WTC11 (cell line): Measurements from ENCODE around the gene PIP4K2A. TPM values are rescaled to one million over a fixed set of nuclear protein-coding genes. Genes with fewer than 3 reads are reported as not detected.

Source experiments
- ATAC-seq: fragments of 200-7000 bp; cut with Tn5 transposase; 2 replicates; pipeline ENCODE4 v1.10.0; 2021; ENCODE audit warnings: mild to moderate bottlenecking, moderate library complexity
- CTCF ChIA-PET: fragments of 300-600 bp; sonication (Branson Sonifier 250); formaldehyde crosslinking; loops from one replicate; lab custom pipeline; 2021; ENCODE audit warnings: antibody characterized with exemption; lab: Charles Lee
- POLR2A ChIA-PET: fragments of 350-600 bp; sonication (Branson Sonifier 250); formaldehyde crosslinking; loops from one replicate; lab custom pipeline; 2021; ENCODE audit warnings: antibody characterized with exemption; lab: Charles Lee
- DNase-seq: peaks from one replicate; pipeline ENCODE4 v3.0.0; 2021; ENCODE audit warnings: low spot score
- H3K27ac Mint-ChIP-seq: 2 replicates; pipeline ENCODE4 v1.8.0; 2021; ENCODE audit warnings: mixed read lengths
- H3K27me3 Mint-ChIP-seq: 2 replicates; pipeline ENCODE4 v1.8.0; 2021; ENCODE audit warnings: low read depth, mild to moderate bottlenecking, moderate library complexity, mixed read lengths
- H3K36me3 Mint-ChIP-seq: 2 replicates; pipeline ENCODE4 v1.8.0; 2021; ENCODE audit warnings: mixed read lengths
- H3K4me1 Mint-ChIP-seq: 2 replicates; pipeline ENCODE4 v1.8.0; 2022; ENCODE audit warnings: mixed read lengths
- H3K4me3 Mint-ChIP-seq: 2 replicates; pipeline ENCODE4 v1.8.0; 2021; ENCODE audit warnings: mild to moderate bottlenecking, moderate library complexity, mixed read lengths
- H3K9me3 Mint-ChIP-seq: 2 replicates; pipeline ENCODE4 v1.8.0; 2021; ENCODE audit warnings: mixed read lengths
- AR ChIP-seq: fragments of 250-450 bp; sonication (Bioruptor Pico); IDR thresholded peaks from 2 replicates; pipeline ENCODE4 v1.9.0; 2021; ENCODE audit warnings: mild to moderate bottlenecking
- ARID4B ChIP-seq: sonication (generic); formaldehyde crosslinking; IDR thresholded peaks from 2 replicates; pipeline ENCODE4 v1.8.0; 2023; ENCODE audit warnings: missing genetic modification reagents, mild to moderate bottlenecking, borderline replicate concordance
- ATF1 ChIP-seq: sonication (generic); formaldehyde crosslinking; IDR thresholded peaks from 2 replicates; pipeline ENCODE4 v1.8.1; 2023; ENCODE audit warnings: mild to moderate bottlenecking, moderate library complexity, missing genetic modification reagents
- CDX4 ChIP-seq: fragments of 250-450 bp; sonication (Bioruptor Pico); IDR thresholded peaks from 2 replicates; pipeline ENCODE4 v1.9.0; 2021; ENCODE audit warnings: moderate library complexity, mild to moderate bottlenecking, inconsistent platforms, borderline replicate concordance
- E2F4 ChIP-seq: sonication (generic); formaldehyde crosslinking; IDR thresholded peaks from 2 replicates; pipeline ENCODE4 v1.8.1; 2022; ENCODE audit warnings: low read depth, mild to moderate bottlenecking, moderate library complexity, missing genetic modification reagents, borderline replicate concordance
- JUN ChIP-seq: sonication (generic); formaldehyde crosslinking; IDR thresholded peaks from 2 replicates; pipeline ENCODE4 v1.8.0; 2023; ENCODE audit warnings: mild to moderate bottlenecking, missing genetic modification reagents
- MAX ChIP-seq: sonication (generic); formaldehyde crosslinking; IDR thresholded peaks from 2 replicates; pipeline ENCODE4 v1.8.0; 2022; ENCODE audit warnings: mild to moderate bottlenecking, missing genetic modification reagents
- MLX ChIP-seq: sonication (generic); formaldehyde crosslinking; IDR thresholded peaks from 2 replicates; pipeline ENCODE4 v1.8.1; 2023; ENCODE audit warnings: mild to moderate bottlenecking, missing genetic modification reagents, moderate library complexity
- NFYB ChIP-seq: sonication (generic); formaldehyde crosslinking; conservative IDR thresholded peaks from 2 replicates; pipeline ENCODE4 v1.8.0; 2022; ENCODE audit warnings: low read depth, missing genetic modification reagents
- PRDM15 ChIP-seq: sonication (generic); formaldehyde crosslinking; IDR thresholded peaks from 2 replicates; pipeline ENCODE4 v1.8.0; 2022; ENCODE audit warnings: missing genetic modification reagents
- SMAD4 ChIP-seq: sonication (generic); formaldehyde crosslinking; IDR thresholded peaks from 2 replicates; pipeline ENCODE4 v1.8.0; 2022; ENCODE audit warnings: mild to moderate bottlenecking, missing genetic modification reagents
- TEAD1 ChIP-seq: sonication (generic); formaldehyde crosslinking; IDR thresholded peaks from 2 replicates; pipeline ENCODE4 v1.8.0; 2022; ENCODE audit warnings: mild to moderate bottlenecking, missing genetic modification reagents
- ZNF416 ChIP-seq: fragments of 250-450 bp; sonication (Bioruptor Pico); IDR thresholded peaks from 2 replicates; pipeline ENCODE4 v1.9.0; 2021; ENCODE audit warnings: mild to moderate bottlenecking, inconsistent platforms
- ZNF512 ChIP-seq: sonication (generic); formaldehyde crosslinking; IDR thresholded peaks from 2 replicates; pipeline ENCODE4 v1.8.1; 2022; ENCODE audit warnings: missing genetic modification reagents, borderline replicate concordance
- ZNF671 ChIP-seq: fragments of 250-450 bp; sonication (Bioruptor Pico); IDR thresholded peaks from 2 replicates; pipeline ENCODE4 v1.8.0; 2021; ENCODE audit warnings: mild to moderate bottlenecking
- total RNA-seq: library from RNA; stranded (reverse); gene quantifications from 3 replicates; pipeline ENCODE4 v1.2.3, GENCODE V29; 2021

Gene PIP4K2A
- total RNA-seq, 1 experiment from 2014 or later = 47.5 TPM

- ATAC-seq (no peak), DNase-seq (no peak)
- Mint-ChIP-seq H3K4me1 (peaks cover 38% of the 10 kb centered on the region), H3K4me3 (no peak overlapping the region), H3K9me3 (no peaks in the 10 kb centered on the region; the same call in 1 of the 2 replicates), H3K36me3 (peaks cover 14% of the 10 kb centered on the region), H3K27me3 (no peaks in the 10 kb centered on the region), H3K27ac (no peak overlapping the region)
- POLR2A ChIA-PET = no interaction called here
- CTCF ChIA-PET = no interaction called here
- TF ChIP-seq ZNF512 (CRISPR knock-in tag) (no peak), CDX4 (CRISPR knock-in tag) (no peak), E2F4 (CRISPR knock-in tag) (no peak), ATF1 (CRISPR knock-in tag) (no peak), SMAD4 (no peak), JUN (no peak), NFYB (CRISPR knock-in tag) (no peak), ZNF416 (CRISPR knock-in tag) (no peak), TEAD1 (CRISPR knock-in tag) (no peak), PRDM15 (CRISPR knock-in tag) (no peak), AR (no peak), ARID4B (CRISPR knock-in tag) (no peak), MLX (CRISPR knock-in tag) (no peak), MAX (CRISPR knock-in tag) (no peak), ZNF671 (CRISPR knock-in tag) (no peak)
These were observed 110.8 kb downstream of the PIP4K2A start for GRCh38 chr10:22603581-22603980.
